ENCODE data around the gene HSH2D.
A peak's percentile ranks its signal among the peaks of the same experiment; 100 is the strongest.

HSH2D gene

GRCh38 chr19:16180611-16181010, 37.1 kb downstream of the HSH2D start:
- Mint-ChIP-seq H3K4me1 (peaks cover 15% of the 10 kb centered on the region), H3K9me3 (no peaks in the 10 kb centered on the region), H3K27me3 (no peaks in the 10 kb centered on the region), H3K36me3 (peaks cover 4% of the 10 kb centered on the region), H3K4me3 (no peak overlapping the region), H3K27ac (no peak overlapping the region)
- DNase-seq (ENCODE audit: low spot score in 2 of 2) (no peak), ATAC-seq (ENCODE audit: low read depth) (no peak)

- Mint-ChIP-seq H3K36me3 (peaks cover 13% of the 10 kb centered on the region), H3K27ac (peak overlapping the region; percentile 97), H3K9me3 (no peaks in the 10 kb centered on the region), H3K4me1 (peaks cover 19% of the 10 kb centered on the region), H3K4me3 (peak overlapping the region; percentile 98), H3K27me3 (no peaks in the 10 kb centered on the region)
- ATAC-seq (ENCODE audit: low read depth) (no peak), DNase-seq (ENCODE audit: low spot score in 2 of 2) (no peak)
Measured at GRCh38 chr19:16184665-16185122, 41.2 kb downstream of the HSH2D start.

GRCh38 chr19:16185123-16185767, 41.8 kb downstream of the HSH2D start, which contains the start of gene FAM32A:
TSS of gene FAM32A (plus strand) at chr19:16185410. CDS start at chr19:16185443, 33 bp downstream.
- H3K36me3 Mint-ChIP-seq = peaks cover 17% of the 10 kb centered on the region
- H3K4me3 Mint-ChIP-seq = peak within 1 kb of the TSS; percentile 98
- no peaks in the 10 kb centered on the region for H3K9me3 Mint-ChIP-seq
- peak; percentile 90 for ATAC-seq (ENCODE audit: low read depth)
- no peaks in the 10 kb centered on the region for H3K27me3 Mint-ChIP-seq
- peaks cover 19% of the 10 kb centered on the region for H3K4me1 Mint-ChIP-seq
- DNase-seq (ENCODE audit: low spot score in 2 of 2) = peak; percentile 89 to 99
- H3K27ac Mint-ChIP-seq = peak within 1 kb of the TSS; percentile 97

GRCh38 chr19:16185768-16186123, 42.3 kb downstream of the HSH2D start:
- H3K27ac Mint-ChIP-seq = peak overlapping the region; percentile 97
- H3K27me3 Mint-ChIP-seq = no peaks in the 10 kb centered on the region
- ATAC-seq (ENCODE audit: low read depth) (peak; percentile 30), DNase-seq (ENCODE audit: low spot score in 2 of 2) (peak in 1 of 2 donors; percentile 37)
- no peaks in the 10 kb centered on the region for H3K9me3 Mint-ChIP-seq
- peak overlapping the region; percentile 98 for H3K4me3 Mint-ChIP-seq
- H3K4me1 Mint-ChIP-seq = peaks cover 21% of the 10 kb centered on the region
- peaks cover 18% of the 10 kb centered on the region for H3K36me3 Mint-ChIP-seq

- H3K9me3 Mint-ChIP-seq = no peaks in the 10 kb centered on the region
- H3K4me3 Mint-ChIP-seq = no peak overlapping the region
- peaks cover 23% of the 10 kb centered on the region for H3K36me3 Mint-ChIP-seq
- H3K27me3 Mint-ChIP-seq = no peaks in the 10 kb centered on the region
- peak overlapping the region; percentile 7 for H3K27ac Mint-ChIP-seq
- peaks cover 18% of the 10 kb centered on the region for H3K4me1 Mint-ChIP-seq
- DNase-seq (ENCODE audit: low spot score in 2 of 2) = no peak
- ATAC-seq (ENCODE audit: low read depth) = no peak
Measured at GRCh38 chr19:16188521-16188920, 45.0 kb downstream of the HSH2D start.

GRCh38 chr19:16190198-16190597, 46.7 kb downstream of the HSH2D start:
- H3K27me3 Mint-ChIP-seq = no peaks in the 10 kb centered on the region
- ATAC-seq (ENCODE audit: low read depth) = no peak
- H3K4me3 Mint-ChIP-seq = no peak overlapping the region
- H3K27ac Mint-ChIP-seq = no peak overlapping the region
- H3K4me1 Mint-ChIP-seq = peaks cover 18% of the 10 kb centered on the region
- DNase-seq (ENCODE audit: low spot score in 2 of 2) = no peak
- no peaks in the 10 kb centered on the region for H3K9me3 Mint-ChIP-seq
- peaks cover 22% of the 10 kb centered on the region for H3K36me3 Mint-ChIP-seq

GRCh38 chr19:16190736-16191135, 47.3 kb downstream of the HSH2D start:
- DNase-seq (ENCODE audit: low spot score in 2 of 2) = no peak
- no peaks in the 10 kb centered on the region for H3K9me3 Mint-ChIP-seq
- H3K27me3 Mint-ChIP-seq = no peaks in the 10 kb centered on the region
- H3K27ac Mint-ChIP-seq = no peak overlapping the region
- ATAC-seq (ENCODE audit: low read depth) = no peak
- peaks cover 19% of the 10 kb centered on the region for H3K36me3 Mint-ChIP-seq
- no peak overlapping the region for H3K4me3 Mint-ChIP-seq
- H3K4me1 Mint-ChIP-seq = peaks cover 14% of the 10 kb centered on the region

- no peak for ATAC-seq (ENCODE audit: low read depth)
- no peak overlapping the region for H3K4me3 Mint-ChIP-seq
- H3K27ac Mint-ChIP-seq = no peak overlapping the region
- no peaks in the 10 kb centered on the region for H3K27me3 Mint-ChIP-seq
- H3K9me3 Mint-ChIP-seq = no peaks in the 10 kb centered on the region
- DNase-seq (ENCODE audit: low spot score in 2 of 2) = no peak
- peaks cover 19% of the 10 kb centered on the region for H3K36me3 Mint-ChIP-seq
- peaks cover 14% of the 10 kb centered on the region for H3K4me1 Mint-ChIP-seq
Measured at GRCh38 chr19:16191216-16191908, 47.9 kb downstream of the HSH2D start.

GRCh38 chr19:16193466-16193865, 50.0 kb downstream of the HSH2D start:
- Mint-ChIP-seq H3K27ac (no peak overlapping the region), H3K4me1 (peaks cover 12% of the 10 kb centered on the region), H3K9me3 (no peaks in the 10 kb centered on the region), H3K27me3 (no peaks in the 10 kb centered on the region), H3K4me3 (no peak overlapping the region), H3K36me3 (peaks cover 15% of the 10 kb centered on the region)
- DNase-seq (ENCODE audit: low spot score in 2 of 2) (no peak), ATAC-seq (ENCODE audit: low read depth) (no peak)

- DNase-seq (ENCODE audit: low spot score in 2 of 2) = no peak
- H3K27ac Mint-ChIP-seq = peak overlapping the region; percentile 93
- no peak for ATAC-seq (ENCODE audit: low read depth)
- no peaks in the 10 kb centered on the region for H3K27me3 Mint-ChIP-seq
- no peaks in the 10 kb centered on the region for H3K9me3 Mint-ChIP-seq
- H3K36me3 Mint-ChIP-seq = peaks cover 7% of the 10 kb centered on the region
- H3K4me1 Mint-ChIP-seq = peaks cover 25% of the 10 kb centered on the region
- peak overlapping the region; percentile 87 for H3K4me3 Mint-ChIP-seq
Measured at GRCh38 chr19:16197188-16197621, 53.7 kb downstream of the HSH2D start.

GRCh38 chr19:16197622-16198369, 54.3 kb downstream of the HSH2D start, which contains the start of gene AP1M1:
TSS of gene AP1M1 (plus strand) at chr19:16197911. CDS start at chr19:16198027, 116 bp downstream.
- H3K27me3 Mint-ChIP-seq = no peaks in the 10 kb centered on the region
- peak; percentile 97 to 98 for DNase-seq (ENCODE audit: low spot score in 2 of 2)
- H3K9me3 Mint-ChIP-seq = no peaks in the 10 kb centered on the region
- ATAC-seq (ENCODE audit: low read depth) = peak; percentile 89
- peaks cover 7% of the 10 kb centered on the region for H3K36me3 Mint-ChIP-seq
- H3K4me1 Mint-ChIP-seq = peaks cover 30% of the 10 kb centered on the region
- H3K27ac Mint-ChIP-seq = peak within 1 kb of the TSS; percentile 93
- peak within 1 kb of the TSS; percentile 87 for H3K4me3 Mint-ChIP-seq

- H3K9me3 Mint-ChIP-seq = no peaks in the 10 kb centered on the region
- H3K4me3 Mint-ChIP-seq = peak overlapping the region; percentile 87
- peaks cover 34% of the 10 kb centered on the region for H3K4me1 Mint-ChIP-seq
- peak overlapping the region; percentile 52 for H3K27ac Mint-ChIP-seq
- no peaks in the 10 kb centered on the region for H3K27me3 Mint-ChIP-seq
- no peak for ATAC-seq (ENCODE audit: low read depth)
- peaks cover 9% of the 10 kb centered on the region for H3K36me3 Mint-ChIP-seq
- no peak for DNase-seq (ENCODE audit: low spot score in 2 of 2)
Measured at GRCh38 chr19:16198370-16198651, 54.8 kb downstream of the HSH2D start.

GRCh38 chr19:16199275-16199932, 55.9 kb downstream of the HSH2D start:
- no peak for ATAC-seq (ENCODE audit: low read depth)
- H3K27ac Mint-ChIP-seq = peak overlapping the region; percentile 52
- H3K9me3 Mint-ChIP-seq = no peaks in the 10 kb centered on the region
- peak overlapping the region; percentile 87 for H3K4me3 Mint-ChIP-seq
- H3K4me1 Mint-ChIP-seq = peaks cover 38% of the 10 kb centered on the region
- H3K36me3 Mint-ChIP-seq = peaks cover 15% of the 10 kb centered on the region
- no peaks in the 10 kb centered on the region for H3K27me3 Mint-ChIP-seq
- DNase-seq (ENCODE audit: low spot score in 2 of 2) = no peak
